GM12878 (cell line): ENCODE results near the gene METRN.

Experiments
- CEBPB ChIP-seq, 2 experiments: fragments of 150-350 bp in 1 of 2; IDR thresholded peaks; 2 replicates each; pipeline ENCODE4 v1.6.1; 2012 to 2014; ENCODE audit warnings: low read depth in 2 of 2, low read length in 2 of 2, borderline replicate concordance in 1 of 2, inconsistent platforms in 1 of 2
- HCFC1 ChIP-seq: fragments of 150-350 bp; IDR thresholded peaks from 2 replicates; pipeline ENCODE4 v1.6.1; 2014; ENCODE audit warnings: low read length
- NBN ChIP-seq: fragments of 450-650 bp; IDR thresholded peaks from 2 replicates; pipeline ENCODE4 v1.6.1; 2016
- POLR2A ChIP-seq: IDR thresholded peaks from 2 replicates; pipeline ENCODE4 v1.6.1; 2011; ENCODE audit warnings: low read depth, mild to moderate bottlenecking, low read length
- POLR2AphosphoS2 ChIP-seq: IDR thresholded peaks from 2 replicates; pipeline ENCODE4 v1.6.1; 2011; ENCODE audit warnings: low read depth, mild to moderate bottlenecking, low read length, improper control_type of control experiment, moderate library complexity
- SIN3A ChIP-seq: IDR thresholded peaks from 2 replicates; pipeline ENCODE4 v1.6.1; 2012; ENCODE audit warnings: low read depth, low read length, improper control_type of control experiment
- ZBED1 ChIP-seq: IDR thresholded peaks from 2 replicates; pipeline ENCODE4 v1.6.1; 2016; ENCODE audit warnings: borderline replicate concordance
- ZZZ3 ChIP-seq: IDR thresholded peaks from 2 replicates; pipeline ENCODE4 v1.6.1; 2011; ENCODE audit warnings: low read depth; ENCODE audit not compliant: control insufficient read depth, insufficient read length
- TF ChIP-seq, protein P1 (sequence below): IDR thresholded peaks from 2 replicates; pipeline ENCODE4 v1.6.1; 2012; ENCODE audit warnings: low read depth, low read length, improper control_type of control experiment
- TF ChIP-seq, protein P2 (sequence below): IDR thresholded peaks from 2 replicates; pipeline ENCODE4 v1.6.1; 2012; ENCODE audit warnings: improper control_type of control experiment, low read depth, low read length; ENCODE audit not compliant: insufficient replicate concordance
- TF ChIP-seq, protein P3 (sequence below), 3 experiments: IDR thresholded peaks in 2 of 3; conservative IDR thresholded peaks in 1 of 3; 2 replicates each; pipeline ENCODE4 v1.5.1; 2011; ENCODE audit warnings: low read depth in 3 of 3, low read length in 3 of 3, mild to moderate bottlenecking in 3 of 3, control low read depth in 2 of 3, moderate library complexity in 2 of 3, inconsistent platforms in 1 of 3, mixed read lengths in 1 of 3; ENCODE audit not compliant: control insufficient read depth in 2 of 3, insufficient read depth in 1 of 3; ENCODE audit errors: extremely low read depth in 1 of 3

DNA sequence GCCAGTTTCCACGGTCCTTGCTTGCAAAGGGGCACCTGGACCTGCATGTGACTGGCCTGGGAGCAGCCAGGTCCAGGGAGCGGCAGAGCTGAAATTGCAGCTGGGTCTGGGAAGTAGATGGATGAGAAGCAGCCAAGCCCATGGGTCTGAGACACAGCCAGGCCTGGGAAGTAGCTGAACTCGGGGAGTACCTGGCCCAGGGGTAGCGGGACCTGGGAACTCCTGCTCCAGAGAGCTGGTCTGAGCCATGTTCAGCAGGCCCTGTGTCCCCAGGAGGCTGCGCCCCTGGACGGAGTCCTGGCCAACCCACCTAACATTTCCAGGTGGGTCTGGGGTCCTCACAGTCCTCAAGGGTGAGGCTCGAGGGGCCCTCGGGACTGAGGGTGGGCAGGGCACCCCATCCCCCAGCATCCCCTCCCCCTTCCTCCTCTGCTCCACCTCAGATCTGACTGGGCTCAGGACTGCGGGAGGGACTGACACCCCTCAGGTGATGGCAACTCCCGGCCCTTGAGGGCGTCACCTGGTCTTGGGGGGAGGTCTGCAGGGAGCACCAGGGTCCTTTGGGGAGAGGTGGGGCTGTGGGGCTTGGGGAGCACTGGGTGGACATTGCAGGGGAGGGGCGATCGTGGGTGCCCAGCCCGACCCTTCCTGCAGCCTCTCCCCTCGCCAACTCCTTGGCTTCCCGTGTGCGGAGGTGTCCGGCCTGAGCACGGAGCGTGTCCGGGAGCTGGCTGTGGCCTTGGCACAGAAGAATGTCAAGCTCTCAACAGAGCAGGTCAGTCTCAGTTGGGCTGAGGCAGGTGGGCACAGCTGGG, 48.7 kb downstream of the METRN start:
- TF ChIP-seq CEBPB (IDR thresholded peaks at IDR 0.05; ENCODE audit: borderline replicate concordance in 1 of 2, low read depth in 2 of 2, low read length in 2 of 2) (no peak), POLR2AphosphoS2 (no peak), NBN (no peak), POLR2A (no peak), SIN3A (no peak), HCFC1 (no peak), ZBED1 (no peak), ZZZ3 (no peak)
- TF ChIP-seq, protein P1, sequence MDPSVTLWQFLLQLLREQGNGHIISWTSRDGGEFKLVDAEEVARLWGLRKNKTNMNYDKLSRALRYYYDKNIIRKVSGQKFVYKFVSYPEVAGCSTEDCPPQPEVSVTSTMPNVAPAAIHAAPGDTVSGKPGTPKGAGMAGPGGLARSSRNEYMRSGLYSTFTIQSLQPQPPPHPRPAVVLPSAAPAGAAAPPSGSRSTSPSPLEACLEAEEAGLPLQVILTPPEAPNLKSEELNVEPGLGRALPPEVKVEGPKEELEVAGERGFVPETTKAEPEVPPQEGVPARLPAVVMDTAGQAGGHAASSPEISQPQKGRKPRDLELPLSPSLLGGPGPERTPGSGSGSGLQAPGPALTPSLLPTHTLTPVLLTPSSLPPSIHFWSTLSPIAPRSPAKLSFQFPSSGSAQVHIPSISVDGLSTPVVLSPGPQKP = no peak
- TF ChIP-seq, protein P2, sequence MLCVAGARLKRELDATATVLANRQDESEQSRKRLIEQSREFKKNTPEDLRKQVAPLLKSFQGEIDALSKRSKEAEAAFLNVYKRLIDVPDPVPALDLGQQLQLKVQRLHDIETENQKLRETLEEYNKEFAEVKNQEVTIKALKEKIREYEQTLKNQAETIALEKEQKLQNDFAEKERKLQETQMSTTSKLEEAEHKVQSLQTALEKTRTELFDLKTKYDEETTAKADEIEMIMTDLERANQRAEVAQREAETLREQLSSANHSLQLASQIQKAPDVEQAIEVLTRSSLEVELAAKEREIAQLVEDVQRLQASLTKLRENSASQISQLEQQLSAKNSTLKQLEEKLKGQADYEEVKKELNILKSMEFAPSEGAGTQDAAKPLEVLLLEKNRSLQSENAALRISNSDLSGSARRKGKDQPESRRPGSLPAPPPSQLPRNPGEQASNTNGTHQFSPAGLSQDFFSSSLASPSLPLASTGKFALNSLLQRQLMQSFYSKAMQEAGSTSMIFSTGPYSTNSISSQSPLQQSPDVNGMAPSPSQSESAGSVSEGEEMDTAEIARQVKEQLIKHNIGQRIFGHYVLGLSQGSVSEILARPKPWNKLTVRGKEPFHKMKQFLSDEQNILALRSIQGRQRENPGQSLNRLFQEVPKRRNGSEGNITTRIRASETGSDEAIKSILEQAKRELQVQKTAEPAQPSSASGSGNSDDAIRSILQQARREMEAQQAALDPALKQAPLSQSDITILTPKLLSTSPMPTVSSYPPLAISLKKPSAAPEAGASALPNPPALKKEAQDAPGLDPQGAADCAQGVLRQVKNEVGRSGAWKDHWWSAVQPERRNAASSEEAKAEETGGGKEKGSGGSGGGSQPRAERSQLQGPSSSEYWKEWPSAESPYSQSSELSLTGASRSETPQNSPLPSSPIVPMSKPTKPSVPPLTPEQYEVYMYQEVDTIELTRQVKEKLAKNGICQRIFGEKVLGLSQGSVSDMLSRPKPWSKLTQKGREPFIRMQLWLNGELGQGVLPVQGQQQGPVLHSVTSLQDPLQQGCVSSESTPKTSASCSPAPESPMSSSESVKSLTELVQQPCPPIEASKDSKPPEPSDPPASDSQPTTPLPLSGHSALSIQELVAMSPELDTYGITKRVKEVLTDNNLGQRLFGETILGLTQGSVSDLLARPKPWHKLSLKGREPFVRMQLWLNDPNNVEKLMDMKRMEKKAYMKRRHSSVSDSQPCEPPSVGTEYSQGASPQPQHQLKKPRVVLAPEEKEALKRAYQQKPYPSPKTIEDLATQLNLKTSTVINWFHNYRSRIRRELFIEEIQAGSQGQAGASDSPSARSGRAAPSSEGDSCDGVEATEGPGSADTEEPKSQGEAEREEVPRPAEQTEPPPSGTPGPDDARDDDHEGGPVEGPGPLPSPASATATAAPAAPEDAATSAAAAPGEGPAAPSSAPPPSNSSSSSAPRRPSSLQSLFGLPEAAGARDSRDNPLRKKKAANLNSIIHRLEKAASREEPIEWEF = no peak
- TF ChIP-seq, protein P3, sequence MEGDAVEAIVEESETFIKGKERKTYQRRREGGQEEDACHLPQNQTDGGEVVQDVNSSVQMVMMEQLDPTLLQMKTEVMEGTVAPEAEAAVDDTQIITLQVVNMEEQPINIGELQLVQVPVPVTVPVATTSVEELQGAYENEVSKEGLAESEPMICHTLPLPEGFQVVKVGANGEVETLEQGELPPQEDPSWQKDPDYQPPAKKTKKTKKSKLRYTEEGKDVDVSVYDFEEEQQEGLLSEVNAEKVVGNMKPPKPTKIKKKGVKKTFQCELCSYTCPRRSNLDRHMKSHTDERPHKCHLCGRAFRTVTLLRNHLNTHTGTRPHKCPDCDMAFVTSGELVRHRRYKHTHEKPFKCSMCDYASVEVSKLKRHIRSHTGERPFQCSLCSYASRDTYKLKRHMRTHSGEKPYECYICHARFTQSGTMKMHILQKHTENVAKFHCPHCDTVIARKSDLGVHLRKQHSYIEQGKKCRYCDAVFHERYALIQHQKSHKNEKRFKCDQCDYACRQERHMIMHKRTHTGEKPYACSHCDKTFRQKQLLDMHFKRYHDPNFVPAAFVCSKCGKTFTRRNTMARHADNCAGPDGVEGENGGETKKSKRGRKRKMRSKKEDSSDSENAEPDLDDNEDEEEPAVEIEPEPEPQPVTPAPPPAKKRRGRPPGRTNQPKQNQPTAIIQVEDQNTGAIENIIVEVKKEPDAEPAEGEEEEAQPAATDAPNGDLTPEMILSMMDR (IDR thresholded peaks at IDR 0.05 in 2 of 3, conservative IDR thresholded peaks at IDR 0.05 in 1 of 3; ENCODE audit: control insufficient read depth in 2 of 3, extremely low read depth in 1 of 3, insufficient read depth in 1 of 3, low read depth in 3 of 3, low read length in 3 of 3) = no peak
